OCI-LY3 (cell line): ENCODE measurements around the gene RNF113A.

Experiments used
- CTCF ChIP-seq: fragments of 200-600, 300-600 bp; sonication (generic); IDR thresholded peaks from 2 replicates; pipeline ENCODE4 v1.5.1; 2014; ENCODE audit warnings: antibody characterized with exemption, low read length, low read depth
- EZH2phosphoT487 ChIP-seq: fragments of 200-600 bp; shearing (Covaris generic); IDR thresholded peaks from 2 replicates; pipeline ENCODE4 v1.6.1; 2018; ENCODE audit warnings: antibody characterized with exemption, mixed run types, low read depth

GRCh38 chrX:119885554-119886428 lies 14.3 kb upstream of the RNF113A start:
- TF ChIP-seq CTCF (no peak), EZH2phosphoT487 (no peak)
